Left ventricle myocardium superior (tissue), 1 donor: ENCODE data around the gene PTPN21. TPM values are rescaled to one million over a fixed set of nuclear protein-coding genes. Genes with fewer than 3 reads are reported as not detected.

Experiments used
- ATAC-seq: fragments of 200-7000 bp; cut with Tn5 transposase; one replicate; pipeline ENCODE4 v1.9.1; 2020; ENCODE audit warnings: mild to moderate bottlenecking, moderate library complexity
- DNase-seq: peaks from one replicate; pipeline ENCODE4 v3.0.0-alpha.2; 2020
- intact Hi-C: fragments of 100-400 bp; cut with micrococcal nuclease; formaldehyde crosslinking; loops from one replicate; pipeline ENCODE4 v1.11.0; 2022
- total RNA-seq: library from RNA; stranded (reverse); fragmentation: NEBNext Ultra II Directional; extraction: Animal tissue kit (Norgen Biotek cat#: 25700); gene quantifications from one replicate; pipeline ENCODE4 v1.2.1, GENCODE V29; 2021
- donor health status: DM: no; HTN: yes; CAD: no; lungs with severe emphysema.

Gene PTPN21
- total RNA-seq, 1 donor from 2014 or later = 37.8 TPM

DNA sequence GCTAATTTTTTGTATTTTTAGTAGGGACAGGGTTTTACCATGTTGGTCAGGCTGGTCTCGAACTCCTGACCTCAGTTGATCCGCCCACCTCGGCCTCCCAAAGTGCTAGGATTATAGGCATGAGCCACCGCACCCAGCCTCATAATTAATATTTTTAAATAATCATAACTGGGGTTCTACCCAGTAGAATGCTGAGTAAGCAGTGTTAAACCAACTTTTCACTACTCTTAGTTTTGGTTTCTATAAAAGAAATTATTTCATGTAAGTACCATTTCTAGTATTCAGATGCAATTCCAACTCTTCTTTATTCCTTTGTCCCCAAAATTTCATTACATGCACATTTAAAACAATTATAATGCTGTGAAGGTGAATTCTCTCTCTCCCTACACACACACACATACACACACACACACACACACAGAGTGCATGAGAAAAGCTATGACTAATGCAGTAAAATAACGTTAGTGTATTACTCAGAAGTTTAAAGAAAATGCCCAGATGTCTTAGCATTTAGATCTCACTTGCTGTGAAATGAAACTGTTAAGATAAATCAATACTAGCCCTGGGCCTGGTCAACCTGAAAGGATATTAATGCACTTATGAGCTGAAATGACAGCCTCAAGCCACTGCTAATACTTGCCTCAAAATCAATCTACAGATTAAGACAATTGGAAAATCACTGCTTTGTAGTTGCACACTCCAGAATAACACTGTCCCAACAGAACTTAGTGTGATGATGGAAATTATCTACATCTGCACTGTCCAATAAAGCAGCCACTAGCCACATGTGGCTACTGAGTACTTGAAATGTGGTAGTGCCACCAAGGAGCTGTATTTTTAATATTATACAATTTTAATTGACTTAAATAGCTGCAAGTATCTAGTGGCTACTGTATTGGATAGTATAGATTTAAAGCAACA is 36.0 kb downstream of the PTPN21 start:
- no peak for ATAC-seq
- DNase-seq = no peak
- intact Hi-C loops = no loop called here

DNA sequence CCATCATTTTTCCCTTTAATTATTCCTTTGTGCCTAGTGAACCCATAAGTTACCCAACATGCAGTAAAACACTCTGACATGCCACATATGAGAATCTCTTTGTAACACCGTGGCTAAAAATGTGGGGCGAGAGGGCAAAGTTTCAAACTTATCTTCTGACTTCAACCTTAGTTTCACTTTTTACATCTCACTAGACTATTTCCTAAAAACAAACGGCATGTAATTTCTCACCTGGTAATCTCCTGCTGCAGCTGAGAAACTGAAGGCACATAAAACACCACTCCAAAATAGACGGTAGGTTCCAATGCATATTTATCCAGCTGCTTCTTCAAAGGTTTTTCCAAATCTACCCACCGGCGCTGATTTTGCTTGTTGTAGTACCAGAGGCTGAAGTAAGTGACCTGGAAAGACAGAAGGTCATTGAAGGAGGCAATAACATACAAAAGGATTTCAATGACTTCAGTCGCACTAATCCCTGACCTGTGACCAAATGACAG is 37.9 kb downstream of the PTPN21 start:
- intact Hi-C loops = no loop called here
- ATAC-seq = no peak

DNA sequence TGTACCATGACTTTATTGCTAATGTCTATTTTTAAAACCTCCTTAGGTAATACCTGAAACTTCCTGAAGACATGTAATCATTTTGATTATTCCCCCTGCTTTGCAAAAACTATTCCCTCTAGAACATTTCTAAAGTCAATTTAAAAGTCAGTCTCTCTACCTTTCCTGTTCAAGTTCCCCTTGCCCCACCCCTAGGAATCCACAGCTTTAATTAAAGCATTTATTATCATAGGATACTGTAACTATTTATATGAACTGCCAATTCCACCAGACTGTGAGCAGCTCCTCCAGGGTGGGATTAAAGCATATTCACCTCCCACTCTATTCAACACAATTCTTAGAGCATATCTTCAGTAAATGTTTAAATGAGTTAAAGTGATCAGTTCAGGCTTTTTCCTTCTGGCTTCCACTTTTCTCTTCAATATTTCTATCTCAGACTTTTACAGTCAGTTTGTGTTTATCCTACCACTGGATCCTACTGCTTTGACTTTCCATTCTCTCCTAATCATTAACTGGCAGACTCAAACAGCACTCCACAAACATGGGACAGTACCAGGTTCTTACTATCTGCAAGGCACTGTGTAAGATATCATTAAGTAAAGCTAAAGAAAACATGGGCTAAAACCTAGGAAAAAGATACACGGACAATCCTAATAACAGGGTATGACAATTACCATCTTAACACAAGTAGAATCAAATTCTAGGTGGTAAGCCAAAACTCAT is 39.1 kb downstream of the PTPN21 start:
- ATAC-seq = peak; percentile 63
- intact Hi-C loops = no loop called here
- no peak for DNase-seq

More for the DNA sequence above, 37.9 kb downstream of the PTPN21 start:
- DNase-seq = no peak

DNA sequence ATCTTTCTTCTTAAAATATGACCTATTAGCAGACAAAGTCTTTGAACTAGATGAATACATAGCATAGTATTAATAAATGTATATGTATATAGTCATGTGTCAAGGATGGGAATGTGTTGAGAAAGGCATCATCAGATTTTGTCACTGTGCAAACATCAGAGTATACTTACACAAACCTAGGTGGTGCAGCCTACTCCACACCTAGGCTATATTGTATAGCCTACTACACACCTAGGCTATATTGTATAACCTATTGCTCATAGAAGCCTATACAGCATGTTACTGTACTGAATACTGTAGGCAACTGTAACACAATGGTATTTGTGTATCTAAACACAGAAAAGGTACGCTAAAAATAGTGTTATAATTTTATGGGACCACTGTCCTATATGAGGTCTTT is 47.6 kb downstream of the PTPN21 start:
- intact Hi-C loops = no loop called here
- no peak for ATAC-seq
- no peak for DNase-seq

DNA sequence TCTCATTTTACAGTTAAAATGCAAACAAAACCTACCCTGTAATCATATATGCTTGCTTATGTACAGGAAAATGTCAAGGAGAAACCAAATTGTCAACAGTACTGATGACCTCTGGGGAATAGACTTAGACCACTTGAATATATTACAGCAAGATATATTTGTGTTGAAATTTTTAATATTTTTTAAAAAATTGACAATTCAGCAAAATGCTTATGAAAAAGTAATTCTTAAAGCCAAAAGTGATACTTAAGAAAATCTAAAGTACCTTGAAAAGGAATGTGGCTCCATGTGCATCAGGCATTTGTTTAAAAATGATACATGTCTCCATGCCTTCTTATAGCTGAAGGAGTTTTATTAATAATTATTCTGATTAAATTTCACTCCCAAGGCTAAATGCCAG is 49.2 kb downstream of the PTPN21 start:
- ATAC-seq = no peak
- no peak for DNase-seq
- intact Hi-C loops = no loop called here

DNA sequence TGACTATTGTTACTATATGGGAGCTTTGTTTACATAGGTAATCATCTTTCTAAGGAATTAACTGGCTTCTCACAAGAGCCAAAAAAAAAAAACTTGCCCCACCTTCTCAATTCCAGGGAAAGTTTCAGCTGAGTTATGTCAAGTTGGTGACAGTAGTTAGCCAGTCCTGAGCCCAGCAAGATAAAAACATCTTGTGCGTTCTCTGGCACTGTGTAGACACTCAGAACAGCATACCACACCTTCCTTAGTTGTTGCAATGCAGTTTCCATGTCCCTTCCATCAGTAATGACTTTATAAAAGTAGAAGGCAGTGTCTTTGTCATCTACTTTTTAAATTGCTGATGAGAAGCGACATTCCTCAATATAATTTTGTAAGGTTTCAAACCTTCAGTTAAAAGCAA is 50.2 kb downstream of the PTPN21 start:
- ATAC-seq (peak; percentile 79), DNase-seq (no peak)
- intact Hi-C loops = no loop called here

DNA sequence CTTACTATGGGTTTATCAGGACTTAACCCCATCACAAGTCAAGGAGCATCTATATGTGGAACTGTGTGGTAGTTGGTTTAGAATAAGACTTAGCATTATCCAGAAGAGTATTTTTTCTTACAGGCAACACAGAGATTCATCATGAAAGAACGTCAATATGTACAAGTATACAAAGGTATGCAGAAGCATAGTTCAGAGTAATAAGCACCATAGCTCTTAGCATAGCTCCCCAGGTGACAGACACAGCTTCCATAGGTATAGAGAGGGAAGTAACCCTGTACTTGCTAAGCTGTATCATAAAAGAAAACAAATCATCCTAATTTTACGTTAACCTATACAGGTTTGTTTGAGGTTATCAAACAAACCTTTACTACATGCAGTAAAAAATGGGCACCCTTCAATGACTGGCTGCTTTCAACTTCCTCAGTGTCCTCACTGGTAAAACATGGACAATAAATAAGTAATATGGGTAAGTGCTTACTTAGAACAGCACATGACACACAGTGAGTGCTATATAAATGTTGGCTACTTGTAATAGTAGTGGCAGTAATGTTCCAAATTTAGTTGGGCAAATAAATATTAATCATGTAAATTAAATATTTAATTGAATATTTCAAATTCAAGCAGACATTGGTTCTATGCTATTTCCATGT is 50.9 kb downstream of the PTPN21 start:
- intact Hi-C loops = no loop called here
- DNase-seq = no peak
- ATAC-seq = peak; percentile 53

DNA sequence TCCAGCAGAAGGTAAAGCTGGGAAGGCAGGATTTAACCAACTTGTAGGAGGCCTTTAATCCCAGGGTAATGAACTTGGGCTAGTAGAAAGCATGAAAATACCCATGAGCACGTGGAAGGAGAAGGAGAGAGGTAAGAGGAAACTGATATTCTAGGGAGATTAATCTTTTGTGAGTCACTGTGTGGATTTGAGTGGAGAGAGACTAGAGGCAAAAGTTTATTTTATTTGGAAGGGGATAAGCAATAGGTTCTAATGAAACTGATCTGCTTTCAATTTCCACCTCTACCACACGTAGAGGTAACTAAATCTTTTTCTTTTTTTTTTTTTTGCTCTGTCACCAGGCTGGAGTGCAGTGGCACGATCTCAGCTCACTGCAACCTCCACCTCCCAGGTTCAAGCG is 52.1 kb downstream of the PTPN21 start:
- ATAC-seq = no peak
- DNase-seq = no peak
- intact Hi-C loops = no loop called here

DNA sequence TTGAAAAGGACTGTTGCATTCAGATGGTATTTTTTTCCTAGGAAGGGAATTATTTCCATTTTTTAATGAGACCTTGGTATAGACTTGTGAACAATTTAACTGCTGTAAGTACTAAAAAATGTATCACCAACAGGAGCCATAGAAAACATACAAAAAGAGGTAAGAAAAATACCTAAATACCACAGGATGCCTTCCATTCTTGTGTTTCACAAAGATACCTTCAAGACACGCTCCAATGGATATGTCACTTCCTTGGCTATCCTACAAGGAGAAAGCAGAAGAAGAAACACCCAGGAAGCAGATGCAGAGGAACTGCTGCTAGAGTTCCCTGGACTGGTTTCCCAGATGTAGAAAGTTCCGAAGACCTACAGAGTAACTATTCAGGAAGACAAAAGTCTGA is 54.2 kb downstream of the PTPN21 start:
- ATAC-seq = no peak
- intact Hi-C loops = no loop called here

DNA sequence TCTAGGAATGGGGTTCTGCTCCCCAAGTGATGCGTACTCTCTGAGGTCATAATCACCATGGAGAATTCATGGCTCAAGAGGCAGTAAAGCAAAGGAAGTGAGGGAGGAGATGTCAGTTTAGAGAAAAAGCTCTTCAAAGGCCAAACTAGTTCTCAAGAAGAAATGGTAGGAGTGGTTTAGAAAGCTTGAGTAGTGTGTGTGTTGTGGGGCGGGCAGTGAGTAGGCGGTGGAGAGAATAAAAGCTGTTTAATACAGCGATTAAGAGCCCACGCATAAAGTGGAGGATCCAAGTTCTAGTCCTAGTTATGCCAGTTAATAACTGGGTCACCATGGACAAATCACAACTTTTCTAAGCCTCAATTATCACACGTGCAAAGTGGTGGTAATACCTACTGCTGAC is 55.6 kb downstream of the PTPN21 start:
- intact Hi-C loops = no loop called here
- ATAC-seq (no peak), DNase-seq (no peak)

More for the DNA sequence above, 54.2 kb downstream of the PTPN21 start:
- DNase-seq = no peak

DNA sequence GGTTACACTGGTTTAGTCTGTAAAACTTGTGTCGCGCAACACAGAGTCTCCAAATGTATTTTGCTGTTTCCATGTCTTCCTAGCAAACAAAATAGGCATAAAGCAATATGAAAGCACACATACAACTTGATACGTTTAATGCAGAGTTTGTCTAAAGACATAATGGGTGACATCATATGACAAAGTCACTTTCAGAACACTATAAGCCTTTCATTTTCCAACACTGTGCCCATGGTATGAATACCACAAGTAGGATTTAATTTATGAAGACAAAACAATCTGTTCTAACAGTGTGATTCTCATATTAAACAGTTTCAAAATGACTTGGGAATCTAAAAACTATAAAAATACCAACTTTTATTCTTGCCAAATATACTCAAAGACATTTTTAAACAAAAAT is 58.4 kb downstream of the PTPN21 start:
- intact Hi-C loops = no loop called here
- ATAC-seq (no peak), DNase-seq (no peak)

DNA sequence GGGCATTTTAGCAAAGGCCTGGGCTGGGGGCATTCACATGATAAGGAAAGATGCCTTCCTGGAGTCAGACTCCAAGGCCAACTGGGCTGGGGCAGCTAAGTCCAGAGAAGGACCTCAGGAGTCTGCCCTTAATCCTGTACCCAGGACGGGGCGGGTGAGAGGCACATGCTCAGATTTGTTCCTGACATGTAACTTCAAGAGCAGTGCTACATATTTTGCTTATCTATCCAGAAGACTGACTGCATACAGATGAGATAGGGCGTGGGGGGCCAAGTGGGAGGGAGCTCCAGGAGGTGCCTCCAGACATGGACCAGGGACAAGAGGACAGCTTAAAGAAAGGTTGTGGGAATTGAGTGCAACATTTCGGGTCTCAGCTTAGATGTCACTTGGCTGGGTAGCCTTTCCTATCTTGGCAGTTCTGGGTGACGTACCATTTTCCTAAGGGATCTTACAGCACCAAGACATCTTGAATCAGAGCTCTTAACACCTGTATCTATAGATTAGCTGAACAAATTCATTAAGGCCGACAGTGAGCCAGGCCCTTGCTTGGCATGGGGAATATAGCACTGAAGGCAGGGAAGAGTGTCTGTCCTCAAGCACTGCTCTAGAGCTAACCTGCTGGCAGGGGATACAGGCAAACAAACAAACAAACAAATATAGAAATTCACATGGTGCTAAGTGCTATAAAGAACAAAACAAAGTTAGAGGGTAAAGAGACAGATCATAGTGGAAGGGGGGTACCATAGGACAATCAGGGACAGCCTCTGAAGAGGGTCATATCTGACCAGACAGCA is 61.2 kb downstream of the PTPN21 start:
- intact Hi-C loops = loop anchor here (5.0 kb wide), 1 partner anchor 69 kb away; the partner anchor contains the start of gene ZC3H14
- DNase-seq (peak; percentile 67), ATAC-seq (peak; percentile 88)

DNA sequence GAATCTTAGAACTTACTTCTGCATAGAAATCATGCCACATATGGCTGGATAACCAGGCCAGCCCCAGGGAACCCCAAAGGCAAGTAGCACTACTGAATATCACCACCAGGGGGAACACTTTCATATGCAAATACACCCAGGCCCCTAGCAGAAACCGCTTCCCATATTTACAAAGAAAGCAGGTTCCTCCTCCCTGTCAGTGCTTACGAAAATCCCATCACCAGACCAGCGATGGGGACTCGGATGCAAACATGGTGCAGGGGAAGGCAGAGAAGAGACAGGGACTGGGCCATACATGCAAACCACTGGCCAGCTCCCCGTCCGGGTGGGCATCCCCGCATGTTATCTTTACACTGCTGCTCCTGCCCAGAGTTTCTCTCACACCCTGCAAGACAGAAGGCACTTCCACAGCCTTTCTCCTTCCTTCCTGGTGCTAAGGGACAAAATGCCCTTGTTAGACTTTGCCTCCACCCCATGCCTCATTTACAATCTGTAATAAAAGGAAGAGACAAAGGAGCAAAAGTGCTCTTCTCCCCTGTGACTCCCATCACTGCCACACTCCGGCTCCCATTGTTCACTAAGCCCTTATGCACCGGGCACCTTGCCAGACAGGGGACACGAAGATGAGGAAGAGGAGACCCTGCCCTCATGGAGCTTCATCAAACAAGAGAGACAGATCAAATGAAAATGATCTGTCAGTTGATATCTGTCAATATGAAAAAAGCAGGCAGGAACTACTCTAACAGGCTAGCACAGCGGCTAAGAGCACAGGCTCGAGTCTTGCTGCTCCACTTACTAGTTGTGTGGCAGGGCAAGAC is 62.3 kb downstream of the PTPN21 start:
- peak; percentile 73 for ATAC-seq
- intact Hi-C loops = loop anchor here (5.0 kb wide), 1 partner anchor 70 kb away; the partner anchor contains the start of gene ZC3H14
- DNase-seq = no peak

DNA sequence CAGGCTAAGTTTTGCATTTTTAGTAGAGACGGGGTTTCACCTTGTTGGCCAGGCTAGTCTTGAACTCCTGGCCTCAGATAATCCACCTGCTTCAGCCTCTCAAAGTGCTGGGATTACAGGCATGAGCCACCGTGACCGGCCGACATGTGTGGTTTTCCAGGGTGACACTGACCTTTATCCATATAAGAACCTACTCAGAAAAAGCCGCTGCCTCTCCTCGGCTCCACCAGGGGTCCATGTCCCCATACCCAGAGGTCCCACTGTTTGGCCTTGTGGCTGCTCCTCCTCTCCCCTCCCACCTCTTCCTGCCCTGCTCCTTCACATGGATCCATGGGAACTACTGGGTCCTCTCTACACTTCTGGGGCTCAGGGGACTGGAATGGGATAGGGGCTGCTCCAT is 64.6 kb downstream of the PTPN21 start:
- ATAC-seq = no peak
- intact Hi-C loops = loop anchor here (5.0 kb wide), 1 partner anchor 72 kb away; the partner anchor contains the start of gene ZC3H14
- no peak for DNase-seq

DNA sequence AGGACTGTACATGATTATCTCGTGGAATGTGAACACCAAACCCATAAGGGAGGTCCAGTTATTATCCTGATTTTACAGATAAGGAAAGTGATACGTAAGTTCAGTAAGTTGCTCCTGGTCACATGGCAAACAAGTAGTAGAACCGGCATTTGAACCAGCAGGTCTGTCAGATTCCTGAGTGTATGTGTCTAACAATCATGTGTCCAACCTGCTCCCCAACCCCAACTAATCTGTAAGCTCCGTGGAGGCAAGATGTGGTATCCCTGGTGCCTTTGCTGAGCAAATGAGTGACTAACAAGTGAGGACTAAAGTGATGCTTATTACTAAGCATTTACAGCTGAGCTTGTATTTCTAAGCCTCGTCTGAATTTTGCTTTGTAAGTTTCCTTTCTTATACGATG is 65.9 kb downstream of the PTPN21 start:
- intact Hi-C loops = no loop called here
- ATAC-seq (no peak), DNase-seq (no peak)

DNA sequence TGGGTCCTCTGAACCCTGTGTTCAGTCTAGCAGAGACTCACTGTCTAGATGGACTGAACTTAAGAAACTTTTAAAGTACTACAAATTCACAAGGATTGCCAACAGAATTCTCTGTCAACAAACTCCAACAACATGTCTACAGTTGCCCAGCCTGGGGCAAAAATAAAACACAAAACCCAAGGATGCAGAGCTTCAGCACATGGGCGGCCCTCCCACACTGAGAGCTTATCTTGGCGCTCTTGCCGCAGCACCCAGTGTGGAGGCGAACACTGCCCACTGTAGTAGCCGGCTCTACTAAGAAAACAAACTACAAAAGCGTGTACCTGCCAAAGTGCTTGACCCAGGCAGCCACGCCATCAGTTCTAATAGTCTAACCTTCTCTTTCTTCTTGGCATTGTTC is 66.7 kb downstream of the PTPN21 start:
- DNase-seq (no peak), ATAC-seq (peak; percentile 19)
- intact Hi-C loops = no loop called here

DNA sequence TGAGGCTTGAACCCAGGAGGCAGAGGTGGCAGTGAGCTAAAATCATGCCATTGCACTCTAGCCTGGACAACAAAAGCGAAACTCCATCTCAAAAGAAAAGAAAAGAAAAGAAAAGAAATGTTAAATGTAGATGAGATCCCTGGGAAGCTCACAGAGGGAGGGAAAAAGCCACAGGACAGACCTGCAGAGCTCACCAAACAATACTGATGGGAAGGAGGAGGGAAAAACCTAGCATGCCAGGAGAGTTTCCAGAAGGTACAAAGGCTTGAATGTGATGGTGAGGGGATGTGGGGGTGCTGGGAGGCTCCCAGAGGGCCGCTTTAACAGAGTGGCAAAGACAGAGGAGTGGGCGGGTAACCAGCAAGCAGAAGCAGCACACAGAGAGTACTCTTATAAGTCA is 72.3 kb downstream of the PTPN21 start:
- DNase-seq = no peak
- intact Hi-C loops = no loop called here
- ATAC-seq = no peak

DNA sequence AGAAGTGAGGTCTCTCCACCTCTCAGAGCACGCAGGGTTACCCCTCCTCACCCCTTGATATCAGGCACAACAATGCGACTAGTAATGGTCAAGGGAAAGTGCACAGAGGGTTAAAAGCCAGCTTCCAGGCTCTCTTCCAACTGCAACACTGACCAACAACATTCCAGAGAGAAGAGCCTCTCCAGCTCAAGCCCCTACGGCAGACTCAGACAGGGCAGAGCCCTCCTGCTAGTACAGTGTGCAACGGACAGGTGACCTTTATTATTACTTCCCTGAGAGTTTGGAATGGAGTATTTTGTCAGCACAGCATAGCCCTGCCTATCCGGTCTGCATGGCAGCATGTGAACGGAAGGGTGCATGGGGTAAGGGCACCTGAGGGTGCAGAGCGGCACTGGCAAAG is 73.0 kb downstream of the PTPN21 start:
- DNase-seq = no peak
- intact Hi-C loops = no loop called here
- ATAC-seq = peak; percentile 81
